HepG2 (cell line): ENCODE data around the gene EED. TPM values are rescaled to one million over a fixed set of nuclear protein-coding genes. Genes with fewer than 3 reads are reported as not detected.

Source experiments
- ATAC-seq: fragments of 200-7000 bp; cut with Tn5 transposase; 3 replicates; pipeline ENCODE4 v1.9.1; 2020; ENCODE audit warnings: mild to moderate bottlenecking, moderate library complexity
- BruUV-seq: library from RNA; stranded (reverse); fragments of 400-500 nt; replicated peaks from 2 replicates; lab custom pipeline; 2021; lab: Mats Ljungman, UMichigan
- CTCF ChIA-PET: fragments of 300-600 bp; formaldehyde crosslinking; extraction: SDS; loops from one replicate; lab custom pipeline; 2021; ENCODE audit warnings: low total read pairs, inconsistent platforms, low intra/inter-chr PET ratio; lab: Yijun Ruan, JAX
- POLR2A ChIA-PET: fragments of 350-600 bp; sonication (Branson Sonifier 250); formaldehyde crosslinking; loops from one replicate; lab custom pipeline; 2020; ENCODE audit warnings: antibody characterized with exemption, inconsistent platforms; lab: Yijun Ruan, JAX
- DNase-seq: peaks from one replicate; pipeline ENCODE4 v3.0.0-alpha.2; 2015; ENCODE audit warnings: low spot score
- FAIRE-seq: peaks from 3 replicates; lab custom pipeline; 2011; peaks lifted over from hg19 to GRCh38; lab: Jason Lieb, UNC
- H2AFZ ChIP-seq: one replicate; pipeline ENCODE4 v1.6.1; 2011; ENCODE audit warnings: low read length, inconsistent platforms
- H3K27ac ChIP-seq: fragments of 300-600 bp; 3 replicates; pipeline ENCODE4 v1.8.0; 2011; ENCODE audit warnings: mixed run types, mild to moderate bottlenecking, mixed read lengths, low read length, inconsistent platforms; ENCODE audit not compliant: insufficient read depth; ENCODE audit errors: extremely low read length
- H3K27me3 ChIP-seq, 2 experiments: fragments of 200-600 bp in 1 of 2; 2 replicates in 1 of 2; 3 replicates in 1 of 2; pipeline versions ENCODE4 v1.6.0 to v1.8.0; 2011; ENCODE audit warnings: low read length in 2 of 2, mild to moderate bottlenecking in 2 of 2, moderate library complexity in 2 of 2, inconsistent platforms in 1 of 2; ENCODE audit not compliant: insufficient read depth in 2 of 2, control insufficient read depth in 1 of 2
- H3K36me3 ChIP-seq, 2 experiments: fragments of 200-600 bp in 1 of 2; replicated peaks in 1 of 2; 2 replicates in 1 of 2; 3 replicates in 1 of 2; pipeline versions ENCODE4 v1.5.1 to v1.8.0; 2011; ENCODE audit warnings: low read length in 2 of 2, inconsistent platforms in 1 of 2; ENCODE audit not compliant: insufficient read depth in 2 of 2, control insufficient read depth in 1 of 2
- H3K4me1 ChIP-seq: 2 replicates; pipeline ENCODE4 v1.5.1; 2012; ENCODE audit warnings: low read length, inconsistent platforms; ENCODE audit not compliant: insufficient read depth
- H3K4me2 ChIP-seq: 2 replicates; pipeline ENCODE4 v1.6.0; 2011; ENCODE audit warnings: low read depth, low read length, inconsistent platforms
- H3K4me3 ChIP-seq, 3 experiments: fragments of 200-600 bp in 1 of 3; sonication (generic), shearing (Covaris generic) in 1 of 3; replicated peaks in 1 of 3; 2 replicates each; pipeline ENCODE4 v1.5.1; 2011 to 2016; ENCODE audit warnings: low read length in 3 of 3, inconsistent platforms in 2 of 3, low read depth in 2 of 3, mild to moderate bottlenecking in 2 of 3, control low read depth in 1 of 3, mixed read lengths in 1 of 3; ENCODE audit not compliant: insufficient read depth in 1 of 3
- H3K79me2 ChIP-seq: one replicate; pipeline ENCODE4 v1.6.1; 2011; ENCODE audit warnings: low read length, inconsistent platforms; ENCODE audit not compliant: insufficient read depth
- H3K9ac ChIP-seq: 2 replicates; pipeline ENCODE4 v1.6.0; 2011; ENCODE audit warnings: mild to moderate bottlenecking, low read depth, low read length, inconsistent platforms; ENCODE audit not compliant: insufficient read depth
- H3K9me3 ChIP-seq: 2 replicates; pipeline ENCODE4 v1.5.1; 2012; ENCODE audit warnings: mild to moderate bottlenecking, low read length
- H4K20me1 ChIP-seq: 2 replicates; pipeline ENCODE4 v1.6.0; 2011; ENCODE audit warnings: inconsistent platforms, mild to moderate bottlenecking, low read length, moderate library complexity; ENCODE audit not compliant: insufficient read depth
- ATF5 ChIP-seq: sonication (generic); formaldehyde crosslinking; IDR thresholded peaks from 2 replicates; pipeline ENCODE4 v1.4.0; 2020; ENCODE audit warnings: mild to moderate bottlenecking, low read depth, missing genetic modification reagents
- EZH2 ChIP-seq: conservative IDR thresholded peaks from 2 replicates; pipeline ENCODE4 v1.6.1; 2012; ENCODE audit warnings: mild to moderate bottlenecking, low read depth, low read length, moderate library complexity
- MBNL3 ChIP-seq: fragments of 250-450 bp; sonication (Bioruptor Pico); conservative IDR thresholded peaks from 2 replicates; pipeline ENCODE4 v1.8.0; 2022; ENCODE audit warnings: mild to moderate bottlenecking, inconsistent platforms
- ZFP36L2 ChIP-seq: sonication (generic); formaldehyde crosslinking; IDR thresholded peaks from 2 replicates; pipeline ENCODE4 v1.4.0; 2020; ENCODE audit warnings: missing genetic modification reagents
- ZFP91 ChIP-seq: sonication (generic); formaldehyde crosslinking; IDR thresholded peaks from 2 replicates; pipeline ENCODE4 v1.9.0; 2022; ENCODE audit warnings: missing genetic modification reagents, mild to moderate bottlenecking, borderline replicate concordance
- ZGPAT ChIP-seq: IDR thresholded peaks from 2 replicates; pipeline ENCODE4 v1.6.1; 2016; ENCODE audit warnings: mild to moderate bottlenecking
- ZNF10 ChIP-seq: sonication (generic); formaldehyde crosslinking; IDR thresholded peaks from 2 replicates; pipeline ENCODE4 v1.4.0; 2020; ENCODE audit warnings: mild to moderate bottlenecking, low read depth, missing genetic modification reagents, borderline replicate concordance
- ZNF510 ChIP-seq: sonication (generic); formaldehyde crosslinking; IDR thresholded peaks from 2 replicates; pipeline ENCODE4 v1.4.0; 2020; ENCODE audit warnings: low read depth, mild to moderate bottlenecking, missing genetic modification reagents
- WGBS: methylation state at CpG from one replicate; pipeline ENCODE4 v1.1.6; 2017; ENCODE audit warnings: low lambda C conversion rate; 5-methylcytosine and 5-hydroxymethylcytosine counted together
- in situ Hi-C: cut with HindIII; loops from 2 replicates; pipeline ENCODE4 v1.10.0; 2017; ENCODE audit warnings: low pct_unique_long_range_greater_than_20kb; ENCODE audit not compliant: extremely low pct_ligation_motif_present
- intact Hi-C: fragments of 100-400 bp; cut with micrococcal nuclease; formaldehyde crosslinking; loops from one replicate; pipeline ENCODE4 v1.10.0; 2022; ENCODE audit not compliant: unreplicated experiment
- polyA plus RNA-seq, 8 experiments: library from polyadenylated mRNA; depleted of rRNA in 3 of 8; stranded (reverse) in 7 of 8; unstranded in 1 of 8; fragments of >200 nt; fragmentation: Illumina TruSeq in 4 of 8; extraction: Trizol in 4 of 8; gene quantifications; 2 replicates each; pipeline versions ENCODE4 v1.2.1 to v1.2.3, GENCODE V29; 2011 to 2016; ENCODE audit warnings: low read depth in 4 of 8, missing spikeins in 1 of 8, mixed read lengths in 1 of 8; ENCODE audit not compliant: insufficient read depth in 1 of 8
- total RNA-seq, 5 experiments: library from RNA; depleted of rRNA; stranded (reverse); fragments of >200 nt; fragmentation: Illumina TruSeq; extraction: Trizol; gene quantifications; 2 replicates each; pipeline ENCODE4 v1.2.3, GENCODE V29; 2016; ENCODE audit warnings: low read depth in 1 of 5
- TF ChIP-seq, protein P1 (sequence below): sonication (generic); formaldehyde crosslinking; IDR thresholded peaks from 2 replicates; pipeline ENCODE4 v1.5.0; 2020; ENCODE audit warnings: missing genetic modification reagents, mild to moderate bottlenecking, borderline replicate concordance

Gene EED
- total and polyA plus RNA-seq, 2 of the 13 experiments (the other 11 are each of a cell fraction or from before 2014, with no cell fraction given): 11.0 to 28.4 TPM

- CTCF ChIA-PET: no interaction called here
- no TSS peak for BruUV-seq
- Histone ChIP-seq H3K9me3 (no peaks in the 10 kb centered on the region), H3K36me3 (no peaks in the 10 kb centered on the region), H3K4me2 (no peak overlapping the region), H3K79me2 (no peaks in the 10 kb centered on the region), H3K27me3 (no peaks in the 10 kb centered on the region; a peak in 1 of 5 replicates), H3K4me1 (peaks cover 10% of the 10 kb centered on the region), H4K20me1 (no peaks in the 10 kb centered on the region), H3K4me3 (no peak overlapping the region), H3K27ac (no peak overlapping the region), H3K9ac (no peak overlapping the region), H2AFZ (no peak overlapping the region)
- DNase-seq (no peak), FAIRE-seq (no peak), ATAC-seq (no peak)
- in situ Hi-C loops (no loop called here), intact Hi-C loops (no loop called here)
- no peak for TF ChIP-seq MBNL3 (CRISPR knock-in tag)
- no peak for TF ChIP-seq ATF5 (CRISPR knock-in tag)
- TF ChIP-seq ZGPAT (CRISPR knock-in tag): no peak
- no peak for TF ChIP-seq ZFP91
- TF ChIP-seq, protein P1, sequence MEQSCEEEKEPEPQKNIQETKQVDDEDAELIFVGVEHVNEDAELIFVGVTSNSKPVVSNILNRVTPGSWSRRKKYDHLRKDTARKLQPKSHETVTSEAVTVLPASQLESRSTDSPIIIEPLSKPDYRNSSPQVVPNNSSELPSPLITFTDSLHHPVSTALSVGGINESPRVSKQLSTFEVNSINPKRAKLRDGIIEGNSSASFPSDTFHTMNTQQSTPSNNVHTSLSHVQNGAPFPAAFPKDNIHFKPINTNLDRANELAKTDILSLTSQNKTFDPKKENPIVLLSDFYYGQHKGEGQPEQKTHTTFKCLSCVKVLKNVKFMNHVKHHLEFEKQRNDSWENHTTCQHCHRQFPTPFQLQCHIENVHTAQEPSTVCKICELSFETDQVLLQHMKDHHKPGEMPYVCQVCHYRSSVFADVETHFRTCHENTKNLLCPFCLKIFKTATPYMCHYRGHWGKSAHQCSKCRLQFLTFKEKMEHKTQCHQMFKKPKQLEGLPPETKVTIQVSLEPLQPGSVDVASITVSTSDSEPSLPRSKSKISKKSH: no peak
- TF ChIP-seq ZFP36L2 (CRISPR knock-in tag): no peak
- TF ChIP-seq EZH2: no peak
- no peak for TF ChIP-seq ZNF10 (CRISPR knock-in tag)
- no peak for TF ChIP-seq ZNF510 (CRISPR knock-in tag)
- POLR2A ChIA-PET: no interaction called here
- 33% methylated on average over 1 of the region's 1 CpG for WGBS
Observed at GRCh38 chr11:86230179-86230804, 14.3 kb upstream of the EED start.
